GM23338 (cell line): ENCODE measurements around the gene NFIC. TPM values are rescaled to one million over a fixed set of nuclear protein-coding genes. Genes with fewer than 3 reads are reported as not detected.
"Not testable (repeated sequence)": the region's sequence is repeated elsewhere in the genome, so short reads cannot be mapped to it uniquely, and the experiment has no call there.

ENCODE experiments used
- ATAC-seq: fragments of 200-7000 bp; cut with Tn5 transposase; 3 replicates; pipeline ENCODE4 v1.9.1; 2020
- DNase-seq: peaks from one replicate; pipeline ENCODE4 v3.0.0-alpha.2; 2015; ENCODE audit warnings: low spot score
- H2AFZ ChIP-seq: fragments of 200-600 bp; sonication (generic); 2 replicates; pipeline ENCODE4 v1.8.0; 2016; ENCODE audit warnings: antibody characterized with exemption, mild to moderate bottlenecking, moderate library complexity
- H3F3A ChIP-seq: fragments of 200-600 bp; sonication (generic); replicated peaks from 2 replicates; pipeline ENCODE4 v1.8.0; 2017; ENCODE audit warnings: antibody characterized with exemption, mixed run types, low read depth
- H3K27ac ChIP-seq: fragments of 200-600 bp; sonication (generic); 2 replicates; pipeline ENCODE4 v1.6.1; 2016; ENCODE audit warnings: low read depth
- H3K27me3 ChIP-seq: fragments of 200-600 bp; sonication (generic); 2 replicates; pipeline ENCODE4 v1.8.0; 2016; ENCODE audit warnings: mild to moderate bottlenecking, mixed run types, moderate library complexity; ENCODE audit not compliant: insufficient read depth
- H3K36me3 ChIP-seq: fragments of 200-600 bp; sonication (generic); 2 replicates; pipeline ENCODE4 v1.8.0; 2016; ENCODE audit warnings: mild to moderate bottlenecking; ENCODE audit not compliant: insufficient read depth
- H3K4me1 ChIP-seq: fragments of 200-600 bp; sonication (generic); 2 replicates; pipeline ENCODE4 v1.8.0; 2016; ENCODE audit warnings: mild to moderate bottlenecking, moderate library complexity; ENCODE audit not compliant: insufficient read depth
- H3K4me2 ChIP-seq: fragments of 200-600 bp; sonication (generic); 2 replicates; pipeline ENCODE4 v1.7.1; 2017; ENCODE audit warnings: mixed run types
- H3K4me3 ChIP-seq: fragments of 200-600 bp; sonication (generic); 2 replicates; pipeline ENCODE4 v1.6.1; 2016; ENCODE audit warnings: mixed run types
- H3K79me2 ChIP-seq: fragments of 200-600 bp; sonication (generic); replicated peaks from 2 replicates; pipeline ENCODE4 v1.8.0; 2017; ENCODE audit warnings: mild to moderate bottlenecking; ENCODE audit not compliant: insufficient read depth
- H3K9me2 ChIP-seq: fragments of 200-600 bp; sonication (generic); 2 replicates; pipeline ENCODE4 v1.8.0; 2017; ENCODE audit not compliant: insufficient read depth
- H4K20me1 ChIP-seq: fragments of 200-600 bp; sonication (generic); replicated peaks from 2 replicates; pipeline ENCODE4 v1.8.0; 2017; ENCODE audit warnings: mild to moderate bottlenecking; ENCODE audit not compliant: insufficient read depth
- H3K27ac Mint-ChIP-seq: 2 replicates; pipeline ENCODE4 v1.8.0; 2020; ENCODE audit warnings: inconsistent platforms, mild to moderate bottlenecking, moderate library complexity, mixed read lengths
- H3K27me3 Mint-ChIP-seq: 3 replicates; pipeline ENCODE4 v1.8.0; 2022; ENCODE audit warnings: low read depth, mild to moderate bottlenecking, moderate library complexity, mixed read lengths, inconsistent platforms; ENCODE audit not compliant: insufficient read depth, poor library complexity
- H3K36me3 Mint-ChIP-seq: 3 replicates; pipeline ENCODE4 v1.8.0; 2021; ENCODE audit warnings: low read depth, mild to moderate bottlenecking, inconsistent platforms, moderate library complexity, mixed read lengths
- H3K4me1 Mint-ChIP-seq: 3 replicates; pipeline ENCODE4 v1.8.0; 2020; ENCODE audit warnings: mild to moderate bottlenecking, inconsistent platforms, mixed read lengths
- H3K4me3 Mint-ChIP-seq: 3 replicates; pipeline ENCODE4 v1.8.0; 2021; ENCODE audit warnings: moderate library complexity, mild to moderate bottlenecking, inconsistent platforms, mixed read lengths
- H3K9me3 Mint-ChIP-seq: 3 replicates; pipeline ENCODE4 v1.8.0; 2020; ENCODE audit warnings: moderate library complexity, mild to moderate bottlenecking, inconsistent platforms, mixed read lengths
- CREB1 ChIP-seq: fragments of 250-450 bp; sonication (Bioruptor Pico); IDR thresholded peaks from 2 replicates; pipeline ENCODE4 v1.5.0; 2020; ENCODE audit warnings: low read depth, mild to moderate bottlenecking, moderate library complexity
- CTCF ChIP-seq, 2 experiments: fragments of 200-600 bp in 1 of 2; sonication (generic) in 1 of 2; conservative IDR thresholded peaks; 2 replicates each; pipeline versions ENCODE4 v1.5.1 to v1.6.1; 2016 to 2017; ENCODE audit warnings: antibody characterized with exemption in 2 of 2, low read depth in 2 of 2, mild to moderate bottlenecking in 2 of 2, moderate library complexity in 1 of 2
- EZH2 ChIP-seq: fragments of 200-600 bp; sonication (generic); IDR thresholded peaks from one replicate; pipeline ENCODE4 v1.8.0; 2017; ENCODE audit warnings: antibody characterized with exemption, mild to moderate bottlenecking, low read depth; ENCODE audit not compliant: unreplicated experiment
- EZH2phosphoT487 ChIP-seq: fragments of 200-600 bp; sonication (generic); IDR thresholded peaks from one replicate; pipeline ENCODE4 v1.8.1; 2018; ENCODE audit warnings: antibody characterized with exemption; ENCODE audit not compliant: unreplicated experiment
- JUNB ChIP-seq: IDR thresholded peaks from one replicate; pipeline ENCODE4 v1.6.1; 2016; ENCODE audit warnings: antibody characterized with exemption; ENCODE audit not compliant: unreplicated experiment
- NANOG ChIP-seq: IDR thresholded peaks from 2 replicates; pipeline ENCODE4 v1.6.1; 2016; ENCODE audit warnings: antibody characterized with exemption, borderline replicate concordance
- POLR2AphosphoS5 ChIP-seq: IDR thresholded peaks from 2 replicates; pipeline ENCODE4 v1.6.1; 2016; ENCODE audit warnings: antibody characterized with exemption, low read depth
- REST ChIP-seq: IDR thresholded peaks from one replicate; pipeline ENCODE4 v1.6.1; 2018; ENCODE audit warnings: antibody characterized with exemption; ENCODE audit not compliant: unreplicated experiment
- STAT1 ChIP-seq: IDR thresholded peaks from one replicate; pipeline ENCODE4 v1.6.1; 2016; ENCODE audit warnings: antibody characterized with exemption; ENCODE audit not compliant: unreplicated experiment
- ZNF114 ChIP-seq: fragments of 250-450 bp; sonication (Bioruptor Pico); IDR thresholded peaks from 2 replicates; pipeline ENCODE4 v1.5.0; 2020; ENCODE audit warnings: mild to moderate bottlenecking, moderate library complexity
- ZNF331 ChIP-seq: fragments of 250-450 bp; sonication (Bioruptor Pico); IDR thresholded peaks from 2 replicates; pipeline ENCODE4 v1.5.0; 2020; ENCODE audit warnings: low read depth, mild to moderate bottlenecking, moderate library complexity
- polyA plus RNA-seq: library from polyadenylated mRNA; unstranded; fragments of >200 nt; fragmentation: Nextera tagmentation; extraction: Ambion mirVana; gene quantifications from 2 replicates; pipeline ENCODE4 v1.2.1, GENCODE V29; 2016
- total RNA-seq: library from RNA; depleted of rRNA; stranded (reverse); fragments of >200 nt; shearing (Covaris generic); gene quantifications from 2 replicates; pipeline ENCODE4 v1.2.3, GENCODE V29; 2014

Gene NFIC
- total and polyA plus RNA-seq, 2 experiments from 2014 or later, result 1.3 to 5.3 TPM

DNA sequence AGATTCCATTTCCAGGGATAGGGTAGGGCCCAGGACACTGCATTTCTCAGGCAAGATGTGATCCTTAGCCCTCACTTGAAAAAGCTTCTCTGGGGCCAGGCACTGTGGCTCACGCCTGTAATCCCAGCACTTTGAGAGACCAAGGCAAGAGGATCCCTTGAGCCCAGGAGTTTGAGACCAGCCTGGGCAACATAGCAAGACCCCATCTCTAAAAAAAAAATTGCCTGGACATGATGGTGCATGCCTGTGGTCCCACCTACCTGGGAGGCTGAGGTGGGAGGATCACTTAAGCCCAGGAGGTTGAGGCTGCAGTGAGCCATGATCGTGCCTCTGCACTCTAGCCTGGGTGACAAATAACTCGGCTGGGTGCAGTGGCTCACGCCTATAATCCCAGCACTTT is 80.3 kb downstream of the NFIC start:
- not testable (repeated sequence) for H3K4me3 ChIP-seq, H3K79me2 ChIP-seq, H3F3A ChIP-seq, H4K20me1 ChIP-seq, H3K9me3 Mint-ChIP-seq, H3K27me3 ChIP-seq, H3K36me3 Mint-ChIP-seq, DNase-seq, H2AFZ ChIP-seq, H3K27ac Mint-ChIP-seq, H3K4me2 ChIP-seq, H3K4me1 ChIP-seq, H3K36me3 ChIP-seq, ATAC-seq, H3K27me3 Mint-ChIP-seq, H3K4me3 Mint-ChIP-seq, H3K27ac ChIP-seq, H3K9me2 ChIP-seq
- H3K4me1 Mint-ChIP-seq, result peaks cover 14% of the 10 kb centered on the region

- peaks cover 6% of the 10 kb centered on the region; the same call in 1 of the 2 replicates for H3K4me1 ChIP-seq
- peaks cover 5% of the 10 kb centered on the region for H3F3A ChIP-seq
- no peak overlapping the region for H3K27ac Mint-ChIP-seq
- no peak for TF ChIP-seq EZH2phosphoT487
- DNase-seq, result no peak
- H3K79me2 ChIP-seq, result no peaks in the 10 kb centered on the region
- no peaks in the 10 kb centered on the region for H3K36me3 ChIP-seq
- H3K9me2 ChIP-seq, result no peaks in the 10 kb centered on the region
- no peaks in the 10 kb centered on the region; the same call in 2 of the 3 replicates for H3K9me3 Mint-ChIP-seq
- H3K4me3 Mint-ChIP-seq, result no peak overlapping the region
- H3K36me3 Mint-ChIP-seq, result no peaks in the 10 kb centered on the region
- no peak for ATAC-seq
- H3K27me3 ChIP-seq, result no peaks in the 10 kb centered on the region
- H3K4me3 ChIP-seq, result no peak overlapping the region
- no peak overlapping the region for H3K4me2 ChIP-seq
- no peak overlapping the region for H3K27ac ChIP-seq
- peaks cover 10% of the 10 kb centered on the region for H3K4me1 Mint-ChIP-seq
- no peaks in the 10 kb centered on the region for H4K20me1 ChIP-seq
- no peak overlapping the region for H2AFZ ChIP-seq
- H3K27me3 Mint-ChIP-seq, result peaks cover 11% of the 10 kb centered on the region
Observed at GRCh38 chr19:3448616-3449334, 82.4 kb downstream of the NFIC start.

DNA sequence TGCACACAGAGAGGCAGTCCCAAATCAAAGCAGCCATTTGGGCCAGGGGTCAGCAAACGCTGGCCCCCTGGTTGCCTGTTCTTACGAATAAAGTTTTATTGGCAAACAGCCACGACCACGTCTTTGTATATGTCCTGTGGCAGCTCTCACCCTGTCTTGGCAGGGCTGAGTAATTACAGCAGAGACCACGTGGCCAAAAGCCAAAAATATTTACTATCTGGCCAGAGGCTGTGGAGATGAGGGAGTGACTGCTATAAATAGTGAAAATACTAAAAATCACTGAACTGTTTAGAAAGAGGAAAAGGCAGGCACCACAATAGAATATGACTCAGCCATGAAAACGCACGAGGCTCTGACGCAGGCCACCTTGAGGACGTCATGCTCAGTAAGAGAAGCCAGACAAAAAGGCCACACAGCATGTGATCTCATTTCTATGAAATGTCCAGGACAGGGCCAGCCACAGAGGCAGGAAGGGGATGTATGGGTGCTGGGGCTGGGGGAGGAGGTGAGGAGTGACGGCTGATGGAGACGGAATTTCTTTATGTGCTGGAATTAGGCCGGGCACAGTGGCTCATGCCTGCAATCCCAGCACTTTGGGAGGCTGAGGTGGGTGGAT is 84.5 kb downstream of the NFIC start:
- Mint-ChIP-seq H3K4me1 (no peaks in the 10 kb centered on the region; the same call in 2 of the 3 replicates), H3K36me3 (no peaks in the 10 kb centered on the region), H3K27ac (no peak overlapping the region), H3K9me3 (no peaks in the 10 kb centered on the region; the same call in 2 of the 3 replicates), H3K4me3 (no peak overlapping the region), H3K27me3 (peaks cover 6% of the 10 kb centered on the region)
- Histone ChIP-seq H2AFZ (no peak overlapping the region), H3K4me1 (no peaks in the 10 kb centered on the region), H3F3A (no peaks in the 10 kb centered on the region), H3K4me3 (no peak overlapping the region), H3K36me3 (no peaks in the 10 kb centered on the region), H3K4me2 (no peak overlapping the region), H3K79me2 (no peaks in the 10 kb centered on the region), H4K20me1 (no peaks in the 10 kb centered on the region), H3K27ac (no peak overlapping the region), H3K27me3 (no peaks in the 10 kb centered on the region), H3K9me2 (no peaks in the 10 kb centered on the region)
- DNase-seq (no peak), ATAC-seq (no peak)
- TF ChIP-seq EZH2, result no peak
- TF ChIP-seq POLR2AphosphoS5, result no peak
- no peak for TF ChIP-seq REST
- TF ChIP-seq NANOG, result no peak
- no peak for TF ChIP-seq STAT1
- no peak for TF ChIP-seq ZNF114 (CRISPR knock-in tag)
- no peak for TF ChIP-seq CREB1 (CRISPR knock-in tag)
- no peak for TF ChIP-seq JUNB
- TF ChIP-seq EZH2phosphoT487, result no peak
- TF ChIP-seq CTCF (conservative IDR thresholded peaks at IDR 0.05; ENCODE audit: low read depth in 2 of 2), result no peak
- TF ChIP-seq ZNF331 (CRISPR knock-in tag), result no peak
